Measurements from ENCODE around the gene SMIM1.
"Not testable (repeated sequence)": the region's sequence is repeated elsewhere in the genome, so short reads cannot be mapped to it uniquely, and the experiment has no call there.

SMIM1 gene

GRCh38 chr1:3738943-3739342, 33.6 kb upstream of the SMIM1 start:
- no peak for DNase-seq

GRCh38 chr1:3740042-3740441, 32.5 kb upstream of the SMIM1 start:
- DNase-seq, result no peak

GRCh38 chr1:3740752-3741151, 31.8 kb upstream of the SMIM1 start:
- no peak for DNase-seq

GRCh38 chr1:3741566-3742438, 30.7 kb upstream of the SMIM1 start:
- DNase-seq, result no peak

GRCh38 chr1:3742439-3743298, 29.9 kb upstream of the SMIM1 start:
- DNase-seq, result no peak

GRCh38 chr1:3743421-3743820, 29.1 kb upstream of the SMIM1 start:
- DNase-seq, result no peak

- DNase-seq, result no peak
Measured at GRCh38 chr1:3743826-3744225, 28.7 kb upstream of the SMIM1 start.

- DNase-seq, result no peak
Measured at GRCh38 chr1:3744646-3745045, 27.9 kb upstream of the SMIM1 start.

- DNase-seq, result no peak
Measured at GRCh38 chr1:3745071-3745470, 27.5 kb upstream of the SMIM1 start.

GRCh38 chr1:3745590-3746381, 26.8 kb upstream of the SMIM1 start:
- DNase-seq, result no peak

- DNase-seq, result no peak
Measured at GRCh38 chr1:3746389-3746829, 26.1 kb upstream of the SMIM1 start.

GRCh38 chr1:3746830-3747521, 25.6 kb upstream of the SMIM1 start:
- DNase-seq, result no peak

GRCh38 chr1:3747522-3747848, 25.1 kb upstream of the SMIM1 start:
- no peak for DNase-seq

- DNase-seq, result no peak
Measured at GRCh38 chr1:3747903-3748302, 24.6 kb upstream of the SMIM1 start.

GRCh38 chr1:3748316-3748900, 24.1 kb upstream of the SMIM1 start:
- not testable (repeated sequence) for DNase-seq

GRCh38 chr1:3749512-3749911, 23.0 kb upstream of the SMIM1 start:
- no peak for DNase-seq

- no peak for DNase-seq
Measured at GRCh38 chr1:3750741-3751140, 21.8 kb upstream of the SMIM1 start.

GRCh38 chr1:3752400-3752945, 20.1 kb upstream of the SMIM1 start, which contains the start of gene CCDC27:
Gene CCDC27 (plus strand): TSS chr1:3752450. CDS start chr1:3752482, 32 bp downstream.
- DNase-seq, result no peak

GRCh38 chr1:3753656-3754454, 18.7 kb upstream of the SMIM1 start:
- no peak for DNase-seq

GRCh38 chr1:3756394-3756793, 16.2 kb upstream of the SMIM1 start:
- no peak for DNase-seq

- DNase-seq, result no peak
Measured at GRCh38 chr1:3759164-3759563, 13.4 kb upstream of the SMIM1 start.
